RCC 7860 (cell line): ENCODE data around the gene CFI.

Experiments used
- DNase-seq: peaks from one replicate; pipeline ENCODE4 v3.0.0-alpha.2; 2015; ENCODE audit warnings: low spot score
- FAIRE-seq: peaks from 2 replicates; lab custom pipeline; 2012; peaks lifted over from hg19 to GRCh38; lab: Jason Lieb, UNC

The CFI gene

GRCh38 chr4:109735566-109736365 is 66.0 kb downstream of the CFI start:
- FAIRE-seq (no peak), DNase-seq (no peak)

- no peak for DNase-seq
- no peak for FAIRE-seq
Measured at GRCh38 chr4:109733728-109734127, 68.1 kb downstream of the CFI start.

GRCh38 chr4:109730619-109731545 is 70.9 kb downstream of the CFI start:
- FAIRE-seq (no peak), DNase-seq (no peak)

GRCh38 chr4:109729718-109730618 is 71.8 kb downstream of the CFI start, which contains the start of gene PLA2G12A:
Gene PLA2G12A, minus strand, starts transcription at chr4:109730070. Its CDS starts 261 bp downstream, at chr4:109729809.
- DNase-seq, result peak; percentile 44
- FAIRE-seq, result no peak

GRCh38 chr4:109729117-109729717 is 72.6 kb downstream of the CFI start:
- FAIRE-seq, result no peak
- no peak for DNase-seq

- DNase-seq (no peak), FAIRE-seq (no peak)
Measured at GRCh38 chr4:109728385-109728784, 73.4 kb downstream of the CFI start.

GRCh38 chr4:109723110-109723509 is 78.7 kb downstream of the CFI start:
- no peak for FAIRE-seq
- no peak for DNase-seq

GRCh38 chr4:109722357-109722756 is 79.4 kb downstream of the CFI start:
- no peak for FAIRE-seq
- no peak for DNase-seq

- FAIRE-seq (peak; percentile 48), DNase-seq (peak; percentile 12)
Measured at GRCh38 chr4:109721033-109721432, 80.8 kb downstream of the CFI start.

GRCh38 chr4:109719604-109720003 is 82.2 kb downstream of the CFI start:
- FAIRE-seq (no peak), DNase-seq (no peak)

- DNase-seq, result no peak
- no peak for FAIRE-seq
Measured at GRCh38 chr4:109718759-109719158, 83.0 kb downstream of the CFI start.

- DNase-seq (no peak), FAIRE-seq (no peak)
Measured at GRCh38 chr4:109713500-109713899, 88.3 kb downstream of the CFI start.

GRCh38 chr4:109708990-109709389 is 92.8 kb downstream of the CFI start:
- FAIRE-seq (no peak), DNase-seq (no peak)

- DNase-seq (no peak), FAIRE-seq (no peak)
Measured at GRCh38 chr4:109708435-109708834, 93.4 kb downstream of the CFI start.

GRCh38 chr4:109703664-109704361 is 98.0 kb downstream of the CFI start:
- FAIRE-seq (no peak), DNase-seq (no peak)

- no peak for FAIRE-seq
- peak; percentile 54 for DNase-seq
Measured at GRCh38 chr4:109702950-109703663, 98.7 kb downstream of the CFI start, which contains the start of gene CASP6. Gene CASP6, minus strand, starts transcription at chr4:109703445. Its CDS starts 50 bp downstream, at chr4:109703395.

- FAIRE-seq, result no peak
- DNase-seq, result peak; percentile 7
Measured at GRCh38 chr4:109701566-109702410, 100.0 kb downstream of the CFI start.
